Activated naive CD4-positive, alpha-beta T cell treated with anti-CD3 and anti-CD28 coated beads, Interleukin-2, amount 50 U/mL, for 72 hours (primary cell): ENCODE results near the gene UFM1. TPM values are rescaled to one million over a fixed set of nuclear protein-coding genes. Genes with fewer than 3 reads are reported as not detected.
"Not testable (repeated sequence)": the region's sequence is repeated elsewhere in the genome, so short reads cannot be mapped to it uniquely, and the experiment has no call there.

Experiments
- ATAC-seq, 2 donors: fragments of 150-1000 bp; cut with Tn5 transposase; 2 replicates each; pipeline ENCODE4 v1.10.0; 2021; ENCODE audit warnings: mild to moderate bottlenecking in 2 of 2, moderate library complexity in 2 of 2
- DNase-seq, 2 donors: peaks; one replicate each; pipeline ENCODE4 v3.0.0; 2021 to 2022; ENCODE audit warnings: low spot score in 2 of 2
- H3K27ac Mint-ChIP-seq, 2 donors: one replicate each; pipeline ENCODE4 v1.8.0; 2022; ENCODE audit warnings: mild to moderate bottlenecking in 2 of 2, mixed read lengths in 2 of 2
- H3K36me3 Mint-ChIP-seq, 2 donors: one replicate each; pipeline ENCODE4 v1.8.0; 2022; ENCODE audit warnings: mixed read lengths in 2 of 2
- H3K9me3 Mint-ChIP-seq, 2 donors: one replicate each; pipeline ENCODE4 v1.8.0; 2022; ENCODE audit warnings: mixed read lengths in 2 of 2
- total RNA-seq, 2 donors: library from RNA; stranded (reverse); gene quantifications; one replicate each; pipeline ENCODE4 v1.2.3, GENCODE V29; 2022

Gene UFM1
- total RNA-seq, 2 donors from 2014 or later = 43.7 to 46.2 TPM

DNA sequence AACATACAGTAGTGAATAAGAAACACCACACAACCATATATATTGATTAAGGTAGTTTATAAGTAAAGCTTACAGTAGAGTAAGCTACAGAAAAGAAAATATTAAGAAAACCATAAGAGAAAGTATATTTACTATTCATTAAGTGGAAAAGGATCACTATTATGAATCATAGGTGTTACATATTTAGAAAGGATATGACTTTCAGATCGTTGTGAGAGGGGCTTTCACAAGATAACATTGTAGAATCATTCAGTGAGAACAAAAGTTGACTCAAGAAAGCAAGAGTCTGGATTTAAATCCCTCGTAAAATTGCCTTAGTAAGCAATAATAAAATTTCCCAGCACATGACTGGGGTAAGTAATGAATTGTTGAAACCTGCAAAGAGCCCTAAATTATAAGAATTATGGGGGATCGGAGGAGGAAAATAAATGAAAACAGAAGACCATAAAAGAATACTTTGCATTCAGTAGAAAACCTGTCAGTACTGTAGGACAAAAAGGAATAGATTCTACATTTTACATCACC is 6.0 kb downstream of the UFM1 start:
- ATAC-seq (no peak), DNase-seq (no peak)
- Mint-ChIP-seq H3K9me3 (no peaks in the 10 kb centered on the region), H3K27ac (no peak overlapping the region), H3K36me3 (peaks cover 11 to 41% of the 10 kb centered on the region in 2 donors)

DNA sequence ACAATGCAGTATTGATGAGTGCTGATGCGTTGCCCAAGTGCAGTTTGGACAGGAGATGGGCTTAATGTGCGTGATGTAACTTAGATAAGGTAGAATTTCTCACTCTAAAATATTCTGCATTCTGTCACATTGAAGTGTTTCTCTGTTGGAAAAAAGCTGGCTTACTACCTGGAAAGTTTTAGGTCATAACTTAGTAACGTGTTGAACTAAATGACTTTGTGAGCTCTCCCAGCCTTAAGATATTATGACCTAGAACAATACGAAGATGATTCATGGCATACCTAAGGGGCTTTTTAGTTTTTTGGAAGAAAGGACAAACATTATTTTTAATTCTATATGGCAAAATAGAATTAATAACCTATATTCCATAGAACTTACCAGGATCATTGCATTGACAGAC is 9.0 kb downstream of the UFM1 start:
- no peaks in the 10 kb centered on the region for H3K9me3 Mint-ChIP-seq
- ATAC-seq = no peak
- peaks cover 9 to 39% of the 10 kb centered on the region in 2 donors for H3K36me3 Mint-ChIP-seq
- H3K27ac Mint-ChIP-seq = no peak overlapping the region
- DNase-seq = no peak

GRCh38 chr13:38361542-38362262 is 12.1 kb downstream of the UFM1 start:
- ATAC-seq = no peak
- no peak overlapping the region for H3K27ac Mint-ChIP-seq
- peaks cover 9 to 32% of the 10 kb centered on the region in 2 donors for H3K36me3 Mint-ChIP-seq

DNA sequence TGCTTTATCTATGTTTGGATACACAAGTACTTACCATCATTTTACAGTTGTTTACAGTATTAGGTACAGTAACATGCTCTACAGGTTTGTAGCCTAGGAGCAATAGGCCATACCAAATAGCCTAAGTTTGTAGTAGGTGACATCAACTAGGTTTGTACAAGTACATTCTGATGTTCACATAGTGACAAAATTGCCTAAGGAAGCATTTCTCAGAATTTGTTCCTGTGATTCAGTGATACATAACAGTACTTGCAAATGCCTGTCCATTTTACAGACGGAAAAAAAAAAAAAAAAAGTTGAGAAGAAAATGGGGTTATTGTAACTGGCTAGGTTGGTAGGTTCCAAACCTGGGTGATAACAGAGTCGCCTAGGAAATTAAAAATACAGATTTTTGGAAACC is 13.6 kb downstream of the UFM1 start:
- ATAC-seq (no peak), DNase-seq (no peak)
- Mint-ChIP-seq H3K9me3 (no peaks in the 10 kb centered on the region), H3K36me3 (peaks cover 9 to 32% of the 10 kb centered on the region in 2 donors), H3K27ac (no peak overlapping the region)

More at GRCh38 chr13:38361542-38362262, 12.1 kb downstream of the UFM1 start:
- no peak for DNase-seq
- no peaks in the 10 kb centered on the region for H3K9me3 Mint-ChIP-seq

DNA sequence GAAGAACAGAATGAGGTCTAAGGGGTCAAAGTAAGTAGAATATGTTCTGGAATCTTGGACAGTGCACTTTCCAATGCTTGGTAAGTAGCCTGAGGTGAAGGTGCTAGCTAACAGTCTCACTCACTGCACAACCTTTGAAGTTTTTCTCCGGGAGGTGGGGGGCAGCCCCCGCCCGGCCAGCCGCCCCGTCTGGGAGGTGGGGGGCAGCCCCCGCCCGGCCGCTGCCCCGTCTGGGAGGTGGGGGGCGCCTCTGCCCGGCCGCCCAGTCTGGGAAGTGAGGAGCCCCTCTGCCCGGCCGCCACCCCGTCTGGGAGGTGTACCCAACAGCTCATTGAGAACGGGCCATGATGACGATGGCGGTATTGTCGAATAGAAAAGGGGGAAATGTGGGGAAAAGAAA is 14.1 kb downstream of the UFM1 start:
- not testable (repeated sequence) for H3K9me3 Mint-ChIP-seq, H3K27ac Mint-ChIP-seq, ATAC-seq, DNase-seq
- H3K36me3 Mint-ChIP-seq = peaks cover 9 to 26% of the 10 kb centered on the region in 2 donors

- H3K27ac Mint-ChIP-seq = no peak overlapping the region
- no peak for ATAC-seq
Observed at GRCh38 chr13:38365661-38366060, 16.0 kb downstream of the UFM1 start.

DNA sequence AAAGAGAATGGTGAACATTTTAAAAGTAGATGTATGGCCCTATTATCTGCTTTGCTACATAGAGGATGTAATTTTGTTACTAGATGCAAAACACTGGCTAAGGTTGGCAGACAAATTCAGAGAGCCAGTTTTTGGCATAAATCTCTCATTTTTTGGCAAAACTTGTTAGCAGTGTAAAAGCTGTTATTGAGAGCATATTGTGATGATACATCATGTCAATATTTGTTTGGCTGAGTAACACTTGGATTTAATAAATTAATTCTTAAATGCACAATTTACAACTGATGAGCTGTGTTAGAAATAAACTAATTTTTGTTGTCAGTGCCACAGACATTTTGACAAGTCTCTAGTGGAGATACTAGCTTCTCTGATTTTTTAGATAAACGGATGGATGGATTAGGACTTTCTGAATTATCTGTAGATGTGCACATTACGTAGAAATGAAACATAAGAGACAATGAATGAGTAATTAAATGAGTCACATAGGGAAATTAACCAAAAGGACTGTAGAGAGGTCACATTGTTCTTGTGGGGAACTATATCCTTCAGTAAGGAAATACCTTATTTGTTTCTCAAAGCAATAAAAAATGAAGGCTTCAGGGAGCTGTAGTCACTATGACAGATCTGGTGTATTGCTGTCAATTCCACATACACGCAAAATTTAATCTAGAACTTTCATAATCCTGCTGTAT is 17.4 kb downstream of the UFM1 start:
- H3K27ac Mint-ChIP-seq = no peak overlapping the region
- H3K9me3 Mint-ChIP-seq = no peaks in the 10 kb centered on the region
- H3K36me3 Mint-ChIP-seq = peaks cover 0 to 7% of the 10 kb centered on the region in 2 donors
- DNase-seq = no peak
- ATAC-seq = no peak

More at GRCh38 chr13:38365661-38366060, 16.0 kb downstream of the UFM1 start:
- DNase-seq = no peak
- H3K36me3 Mint-ChIP-seq = peaks cover 9 to 19% of the 10 kb centered on the region in 2 donors
- H3K9me3 Mint-ChIP-seq = no peaks in the 10 kb centered on the region

GRCh38 chr13:38369058-38369457 is 19.4 kb downstream of the UFM1 start:
- no peak for ATAC-seq
- Mint-ChIP-seq H3K9me3 (no peaks in the 10 kb centered on the region), H3K36me3 (no peaks in the 10 kb centered on the region), H3K27ac (no peak overlapping the region)
- no peak for DNase-seq

DNA sequence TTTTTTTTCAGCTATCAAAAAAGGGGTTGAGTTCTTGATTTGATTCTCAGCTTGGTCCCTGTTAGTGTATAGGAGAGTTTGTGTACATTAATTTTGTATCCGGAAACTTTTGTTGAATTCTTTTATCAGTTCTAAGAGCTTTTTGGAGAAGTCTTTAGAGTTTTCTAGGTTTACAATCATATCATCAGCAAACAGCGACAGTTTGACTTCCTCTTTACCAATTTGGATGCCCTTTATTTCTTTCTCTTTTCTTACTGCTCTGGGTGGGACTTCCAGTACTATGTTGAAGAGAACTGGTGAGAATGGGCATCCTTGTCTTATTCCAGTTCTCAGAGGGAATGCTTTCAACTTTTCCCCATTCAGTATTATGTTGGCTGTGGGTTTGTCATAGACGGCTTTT is 20.4 kb downstream of the UFM1 start:
- H3K27ac Mint-ChIP-seq, ATAC-seq, H3K9me3 Mint-ChIP-seq, DNase-seq, H3K36me3 Mint-ChIP-seq: not testable (repeated sequence)

GRCh38 chr13:38372820-38373383 is 23.3 kb downstream of the UFM1 start:
- ATAC-seq (no peak), DNase-seq (no peak)
- Mint-ChIP-seq H3K27ac (no peak overlapping the region), H3K9me3 (peaks cover 0 to 4% of the 10 kb centered on the region in 2 donors), H3K36me3 (peaks cover 0 to 5% of the 10 kb centered on the region in 2 donors)

- peaks cover 0 to 4% of the 10 kb centered on the region in 2 donors for H3K9me3 Mint-ChIP-seq
- DNase-seq (no peak), ATAC-seq (no peak)
- peaks cover 0 to 5% of the 10 kb centered on the region in 2 donors for H3K36me3 Mint-ChIP-seq
- H3K27ac Mint-ChIP-seq = no peak overlapping the region
Observed at GRCh38 chr13:38376546-38376945, 26.9 kb downstream of the UFM1 start.

- Mint-ChIP-seq H3K27ac (no peak overlapping the region), H3K36me3 (no peaks in the 10 kb centered on the region), H3K9me3 (no peaks in the 10 kb centered on the region)
- no peak for DNase-seq
- no peak for ATAC-seq
Observed at GRCh38 chr13:38381890-38382289, 32.2 kb downstream of the UFM1 start.

DNA sequence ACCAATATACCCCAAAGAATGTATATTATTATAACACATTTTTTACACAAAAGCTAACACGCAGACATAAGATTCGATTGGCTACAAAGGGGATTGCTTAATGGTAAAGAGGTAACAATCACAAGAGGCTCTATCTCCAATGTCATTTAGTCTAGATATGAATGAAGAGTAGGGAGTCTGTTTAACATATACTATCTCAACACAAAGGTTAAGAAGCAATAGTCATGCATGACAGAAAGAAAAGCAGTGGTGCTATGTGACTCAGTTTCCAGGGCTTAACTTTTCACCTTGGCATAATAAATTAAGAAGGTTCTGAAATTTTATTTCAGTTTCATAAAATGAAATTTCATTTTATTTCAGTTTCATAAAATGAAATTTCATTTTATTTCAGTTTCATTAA is 33.3 kb downstream of the UFM1 start:
- no peak for ATAC-seq

DNA sequence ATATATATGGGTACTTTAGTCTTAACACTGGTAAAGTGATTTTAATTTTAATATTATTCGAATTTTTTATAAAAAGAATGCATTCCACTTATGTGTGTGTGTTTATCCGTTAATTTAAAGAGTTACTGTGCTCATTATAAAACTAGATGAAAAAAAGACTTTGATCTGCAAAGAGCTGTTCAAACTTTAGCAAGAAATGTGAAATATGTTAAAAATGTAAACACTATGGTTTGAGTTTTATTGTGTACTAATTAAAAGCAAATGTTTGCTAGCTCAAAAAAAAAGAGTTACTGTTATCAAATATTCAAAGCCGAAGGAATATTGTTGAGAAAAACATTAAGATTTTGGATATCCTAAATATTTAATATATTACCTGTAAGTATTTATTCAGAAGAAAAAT is 34.5 kb downstream of the UFM1 start:
- Mint-ChIP-seq H3K27ac (no peak overlapping the region), H3K9me3 (no peaks in the 10 kb centered on the region), H3K36me3 (no peaks in the 10 kb centered on the region)
- ATAC-seq = no peak
- DNase-seq = no peak

More for the DNA sequence above, 33.3 kb downstream of the UFM1 start:
- Mint-ChIP-seq H3K27ac (no peak overlapping the region), H3K36me3 (no peaks in the 10 kb centered on the region), H3K9me3 (no peaks in the 10 kb centered on the region)
- no peak for DNase-seq

- H3K36me3 Mint-ChIP-seq = no peaks in the 10 kb centered on the region
- DNase-seq (no peak), ATAC-seq (no peak)
- H3K9me3 Mint-ChIP-seq = no peaks in the 10 kb centered on the region
- no peak overlapping the region for H3K27ac Mint-ChIP-seq
Observed at GRCh38 chr13:38385153-38385891, 35.7 kb downstream of the UFM1 start.

- Mint-ChIP-seq H3K9me3 (peaks cover 0 to 5% of the 10 kb centered on the region in 2 donors), H3K27ac (no peak overlapping the region), H3K36me3 (peaks cover 0 to 8% of the 10 kb centered on the region in 2 donors)
- ATAC-seq (no peak), DNase-seq (no peak)
Observed at GRCh38 chr13:38386421-38386820, 36.8 kb downstream of the UFM1 start.

- Mint-ChIP-seq H3K27ac (no peak overlapping the region), H3K9me3 (peaks cover 0 to 7% of the 10 kb centered on the region in 2 donors), H3K36me3 (peaks cover 0 to 12% of the 10 kb centered on the region in 2 donors)
- ATAC-seq (no peak), DNase-seq (no peak)
Observed at GRCh38 chr13:38391341-38391740, 41.7 kb downstream of the UFM1 start.
